Loucy (cell line): ENCODE data around the gene GRIN2A.

Source experiments
- H2AFZ ChIP-seq: fragments of 200-600 bp; sonication (generic); 2 replicates; pipeline ENCODE4 v1.6.0; 2016; ENCODE audit warnings: antibody characterized with exemption, mild to moderate bottlenecking, low read length, moderate library complexity
- H3F3A ChIP-seq: fragments of 200-600 bp; 2 replicates; pipeline ENCODE4 v1.6.0; 2016; ENCODE audit warnings: antibody characterized with exemption, low read depth, mild to moderate bottlenecking
- H3K27me3 ChIP-seq: fragments of 200-600 bp; sonication (generic); 2 replicates; pipeline ENCODE4 v1.6.1; 2014; ENCODE audit warnings: low read length, mild to moderate bottlenecking; ENCODE audit not compliant: insufficient read depth, poor library complexity, severe bottlenecking
- H3K36me3 ChIP-seq: fragments of 200-600 bp; sonication (generic); 2 replicates; pipeline ENCODE4 v1.6.1; 2016; ENCODE audit warnings: low read length; ENCODE audit not compliant: insufficient read depth
- H3K4me1 ChIP-seq: fragments of 200-600 bp; sonication (generic); 2 replicates; pipeline ENCODE4 v1.5.1; 2014; ENCODE audit warnings: low read length, mild to moderate bottlenecking; ENCODE audit not compliant: insufficient read depth, poor library complexity, severe bottlenecking
- H3K4me2 ChIP-seq: fragments of 200-600 bp; sonication (generic); 2 replicates; pipeline ENCODE4 v1.6.0; 2014; ENCODE audit warnings: antibody characterized with exemption, low read length, low read depth, mild to moderate bottlenecking; ENCODE audit not compliant: poor library complexity, severe bottlenecking
- H3K4me3 ChIP-seq: fragments of 200-600 bp; sonication (generic); 2 replicates; pipeline ENCODE4 v1.5.1; 2014; ENCODE audit warnings: low read length, mild to moderate bottlenecking, mixed read lengths; ENCODE audit not compliant: poor library complexity, severe bottlenecking
- H3K79me2 ChIP-seq: fragments of 200-600 bp; sonication (generic); 2 replicates; pipeline ENCODE4 v1.6.1; 2014; ENCODE audit warnings: low read length; ENCODE audit not compliant: insufficient read depth
- H3K9ac ChIP-seq: fragments of 200-600 bp; sonication (generic); 2 replicates; pipeline ENCODE4 v1.6.0; 2014; ENCODE audit warnings: mild to moderate bottlenecking, low read depth, low read length, moderate library complexity; ENCODE audit not compliant: poor library complexity, severe bottlenecking
- H3K9me2 ChIP-seq: fragments of 200-600 bp; sonication (generic); replicated peaks from 2 replicates; pipeline ENCODE4 v1.6.1; 2016; ENCODE audit warnings: low read depth, low read length, mixed read lengths
- H3K9me3 ChIP-seq: fragments of 200-600 bp; sonication (generic); 2 replicates; pipeline ENCODE4 v1.6.1; 2014; ENCODE audit warnings: mild to moderate bottlenecking, antibody characterized with exemption, low read length, low read depth; ENCODE audit not compliant: insufficient read depth
- H4K20me1 ChIP-seq: fragments of 200-600 bp; sonication (generic); 2 replicates; pipeline ENCODE4 v1.6.0; 2014; ENCODE audit warnings: antibody characterized with exemption, low read length, mild to moderate bottlenecking; ENCODE audit not compliant: insufficient read depth, poor library complexity, severe bottlenecking
- EZH2phosphoT487 ChIP-seq: fragments of 200-600 bp; IDR thresholded peaks from 2 replicates; pipeline ENCODE4 v1.6.1; 2018; ENCODE audit warnings: antibody characterized with exemption, mild to moderate bottlenecking, moderate library complexity, borderline replicate concordance
- TF ChIP-seq, protein P1 (sequence below): fragments of 200-600 bp; sonication (generic); conservative IDR thresholded peaks from 2 replicates; pipeline ENCODE4 v1.5.1; 2014; ENCODE audit warnings: mild to moderate bottlenecking, antibody characterized with exemption, low read length

GRIN2A gene

DNA sequence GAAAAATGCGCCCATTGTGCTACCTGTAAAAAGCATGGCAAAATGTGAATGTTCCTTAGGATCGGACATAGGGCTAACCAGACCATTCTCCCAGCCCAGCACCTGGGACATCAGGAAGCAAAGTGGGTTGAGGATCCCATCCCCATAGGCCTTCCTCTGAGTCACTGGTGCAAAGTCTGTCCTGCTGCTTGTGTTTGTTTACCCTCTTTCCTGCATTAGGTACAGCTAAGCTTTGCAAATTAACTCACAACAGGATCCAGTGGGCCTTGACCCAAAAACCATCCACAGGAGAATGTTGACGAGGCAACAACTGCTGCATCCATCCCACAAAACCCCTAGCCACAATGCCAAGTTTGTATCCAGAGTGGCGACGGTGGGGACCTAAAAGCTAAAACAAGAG is 106.2 kb downstream of the GRIN2A start:
- Histone ChIP-seq H3K4me1 (no peaks in the 10 kb centered on the region), H3K4me2 (no peak overlapping the region), H3K36me3 (no peaks in the 10 kb centered on the region), H2AFZ (no peak overlapping the region), H4K20me1 (no peaks in the 10 kb centered on the region), H3K79me2 (no peaks in the 10 kb centered on the region), H3K9me3 (no peaks in the 10 kb centered on the region), H3K27me3 (no peaks in the 10 kb centered on the region), H3F3A (no peaks in the 10 kb centered on the region), H3K9me2 (no peaks in the 10 kb centered on the region), H3K9ac (no peak overlapping the region), H3K4me3 (no peak overlapping the region)
- TF ChIP-seq, protein P1, sequence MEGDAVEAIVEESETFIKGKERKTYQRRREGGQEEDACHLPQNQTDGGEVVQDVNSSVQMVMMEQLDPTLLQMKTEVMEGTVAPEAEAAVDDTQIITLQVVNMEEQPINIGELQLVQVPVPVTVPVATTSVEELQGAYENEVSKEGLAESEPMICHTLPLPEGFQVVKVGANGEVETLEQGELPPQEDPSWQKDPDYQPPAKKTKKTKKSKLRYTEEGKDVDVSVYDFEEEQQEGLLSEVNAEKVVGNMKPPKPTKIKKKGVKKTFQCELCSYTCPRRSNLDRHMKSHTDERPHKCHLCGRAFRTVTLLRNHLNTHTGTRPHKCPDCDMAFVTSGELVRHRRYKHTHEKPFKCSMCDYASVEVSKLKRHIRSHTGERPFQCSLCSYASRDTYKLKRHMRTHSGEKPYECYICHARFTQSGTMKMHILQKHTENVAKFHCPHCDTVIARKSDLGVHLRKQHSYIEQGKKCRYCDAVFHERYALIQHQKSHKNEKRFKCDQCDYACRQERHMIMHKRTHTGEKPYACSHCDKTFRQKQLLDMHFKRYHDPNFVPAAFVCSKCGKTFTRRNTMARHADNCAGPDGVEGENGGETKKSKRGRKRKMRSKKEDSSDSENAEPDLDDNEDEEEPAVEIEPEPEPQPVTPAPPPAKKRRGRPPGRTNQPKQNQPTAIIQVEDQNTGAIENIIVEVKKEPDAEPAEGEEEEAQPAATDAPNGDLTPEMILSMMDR: no peak
- no peak for TF ChIP-seq EZH2phosphoT487

DNA sequence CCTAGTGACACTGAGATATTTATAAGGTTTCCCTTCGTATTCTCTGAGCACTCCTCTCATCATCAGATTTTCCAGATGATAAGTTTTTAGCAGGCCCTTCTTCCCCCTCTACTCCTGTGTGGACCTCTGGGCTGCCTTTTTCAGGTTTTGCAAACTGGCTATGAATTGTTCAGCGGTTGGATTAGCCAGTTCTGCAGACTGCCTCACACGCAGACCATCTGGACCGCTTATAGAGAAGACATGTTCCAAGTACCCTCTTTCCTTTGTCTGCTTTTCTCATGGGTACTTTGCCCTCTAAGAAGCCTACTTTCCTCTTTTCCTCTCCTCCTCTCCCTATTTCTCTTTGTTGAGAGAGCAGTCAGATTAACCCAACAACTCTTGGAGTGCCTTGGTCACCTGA is 111.6 kb downstream of the GRIN2A start:
- Histone ChIP-seq H3K9ac (no peak overlapping the region), H3K79me2 (no peaks in the 10 kb centered on the region), H3K9me2 (no peaks in the 10 kb centered on the region), H2AFZ (no peak overlapping the region), H3K4me3 (no peak overlapping the region), H3F3A (no peaks in the 10 kb centered on the region), H3K36me3 (no peaks in the 10 kb centered on the region), H3K4me2 (no peak overlapping the region), H4K20me1 (no peaks in the 10 kb centered on the region), H3K27me3 (no peaks in the 10 kb centered on the region), H3K4me1 (no peaks in the 10 kb centered on the region), H3K9me3 (no peaks in the 10 kb centered on the region)
- TF ChIP-seq, protein P1: no peak
- TF ChIP-seq EZH2phosphoT487: no peak

DNA sequence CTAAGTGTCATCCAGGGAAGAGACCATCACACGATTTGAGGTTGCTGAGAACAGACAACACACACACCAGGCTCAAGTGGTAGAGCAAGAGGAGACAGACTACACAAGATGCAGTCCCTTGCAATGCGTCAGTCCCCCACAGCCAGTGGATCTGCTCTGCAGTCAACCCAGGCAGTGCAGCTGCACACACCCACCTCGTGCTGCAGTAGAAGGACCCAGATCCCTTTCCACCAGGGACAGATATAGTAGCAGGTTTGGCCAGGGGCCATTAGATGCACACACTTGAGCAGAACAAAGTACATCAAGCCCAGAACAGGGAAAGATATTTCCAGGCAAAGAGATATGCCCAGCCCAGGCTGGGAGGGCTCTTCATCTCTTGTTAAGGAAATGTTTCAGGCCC is 112.9 kb downstream of the GRIN2A start:
- Histone ChIP-seq H3K9me3 (no peaks in the 10 kb centered on the region), H3K9me2 (no peaks in the 10 kb centered on the region), H3K9ac (no peak overlapping the region), H3K4me1 (no peaks in the 10 kb centered on the region), H3K4me3 (no peak overlapping the region), H4K20me1 (no peaks in the 10 kb centered on the region), H3K79me2 (no peaks in the 10 kb centered on the region), H3K36me3 (no peaks in the 10 kb centered on the region), H3K27me3 (no peaks in the 10 kb centered on the region), H2AFZ (no peak overlapping the region), H3K4me2 (no peak overlapping the region), H3F3A (no peaks in the 10 kb centered on the region)
- TF ChIP-seq, protein P1: no peak
- TF ChIP-seq EZH2phosphoT487: no peak
